GM12892 (cell line): ENCODE results near the gene TSPYL6.

ENCODE experiments used
- POLR2A ChIP-seq: IDR thresholded peaks from 2 replicates; pipeline ENCODE4 v1.6.1; 2011; ENCODE audit warnings: low read depth, low read length, control low read depth
- POLR2AphosphoS5 ChIP-seq: IDR thresholded peaks from 2 replicates; pipeline ENCODE4 v1.6.1; 2011; ENCODE audit warnings: low read depth, low read length, control low read depth

GRCh38 chr2:54271843-54272627, 16.0 kb upstream of the TSPYL6 start:
- TF ChIP-seq POLR2A, result no peak
- TF ChIP-seq POLR2AphosphoS5, result no peak
